CD4-positive, alpha-beta T cell treated with Interferon alpha-2 for 1 hour (primary cell): ENCODE results near the gene FRMD5.

Experiments used
- DNase-seq, 2 donors: peaks; one replicate each; pipeline ENCODE4 v3.0.0-alpha.2; 2020 to 2022

Gene FRMD5

DNA sequence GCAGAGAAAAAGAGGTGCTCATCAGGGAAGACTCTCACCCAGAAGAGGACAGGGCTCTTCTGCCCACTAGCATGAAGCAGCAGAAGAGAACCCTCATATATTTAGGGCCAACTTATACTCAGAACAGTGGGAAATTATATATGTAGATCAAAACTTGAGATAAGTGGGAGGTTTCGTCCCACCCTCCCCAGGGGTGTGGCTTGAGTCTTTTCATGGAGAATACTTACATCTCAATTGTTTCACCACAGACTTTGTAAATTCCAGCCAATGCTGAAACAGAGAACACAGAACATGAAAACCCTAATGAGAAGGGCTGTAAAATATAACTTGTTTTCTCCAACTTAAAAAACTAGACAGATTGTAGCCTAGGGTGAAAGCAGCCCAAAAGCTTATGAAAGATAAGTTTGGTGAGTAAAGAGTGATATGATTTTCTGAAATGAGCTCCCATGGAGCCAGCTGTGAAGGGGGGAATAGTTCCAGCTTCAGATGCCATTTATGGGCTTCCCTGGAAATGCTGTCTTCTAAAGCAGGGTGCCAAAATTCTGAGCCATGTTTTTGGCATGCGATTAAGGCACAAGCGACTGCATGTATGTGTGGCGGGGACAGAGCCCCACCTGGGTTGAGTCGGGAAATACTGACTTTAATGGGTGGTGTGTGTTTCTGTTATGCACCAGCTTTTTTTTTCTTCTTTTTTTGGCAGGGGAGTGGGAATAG is 275.4 kb downstream of the FRMD5 start:
- DNase-seq, result no peak

DNA sequence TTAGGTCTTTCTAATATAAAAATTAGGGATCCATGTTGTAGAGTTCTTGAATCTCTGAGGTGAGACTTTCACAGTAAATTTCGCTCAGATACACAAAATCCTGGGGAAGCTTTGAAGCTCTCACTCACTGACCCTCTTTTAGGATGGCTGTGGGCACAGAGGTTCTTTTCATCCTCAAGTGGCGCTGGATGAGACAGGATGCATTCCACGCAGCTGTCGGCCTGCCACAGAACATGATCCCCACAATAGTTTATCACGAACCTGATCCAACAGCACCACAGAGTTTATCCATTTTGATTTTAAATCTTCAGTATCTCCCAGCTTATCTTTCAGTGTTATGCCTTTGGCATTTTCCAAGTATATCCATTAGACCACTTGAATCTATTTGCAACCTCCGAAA is 276.4 kb downstream of the FRMD5 start:
- no peak for DNase-seq

DNA sequence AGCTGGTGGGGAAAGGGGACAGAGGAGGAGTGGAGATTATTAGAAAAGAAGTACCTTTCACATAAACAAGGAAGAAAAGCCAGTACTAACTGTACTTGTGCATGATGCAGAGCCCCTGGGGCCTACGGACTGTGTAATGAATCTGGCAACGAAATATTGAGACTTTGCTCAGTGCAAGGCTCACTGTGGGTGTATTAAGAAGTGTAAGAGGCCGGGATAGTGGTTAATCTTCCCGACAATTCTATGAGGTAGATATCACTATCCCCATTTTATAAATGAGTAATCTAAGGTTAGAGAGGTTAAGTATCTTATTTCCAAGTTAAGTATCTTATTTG is 278.8 kb downstream of the FRMD5 start:
- no peak for DNase-seq

DNA sequence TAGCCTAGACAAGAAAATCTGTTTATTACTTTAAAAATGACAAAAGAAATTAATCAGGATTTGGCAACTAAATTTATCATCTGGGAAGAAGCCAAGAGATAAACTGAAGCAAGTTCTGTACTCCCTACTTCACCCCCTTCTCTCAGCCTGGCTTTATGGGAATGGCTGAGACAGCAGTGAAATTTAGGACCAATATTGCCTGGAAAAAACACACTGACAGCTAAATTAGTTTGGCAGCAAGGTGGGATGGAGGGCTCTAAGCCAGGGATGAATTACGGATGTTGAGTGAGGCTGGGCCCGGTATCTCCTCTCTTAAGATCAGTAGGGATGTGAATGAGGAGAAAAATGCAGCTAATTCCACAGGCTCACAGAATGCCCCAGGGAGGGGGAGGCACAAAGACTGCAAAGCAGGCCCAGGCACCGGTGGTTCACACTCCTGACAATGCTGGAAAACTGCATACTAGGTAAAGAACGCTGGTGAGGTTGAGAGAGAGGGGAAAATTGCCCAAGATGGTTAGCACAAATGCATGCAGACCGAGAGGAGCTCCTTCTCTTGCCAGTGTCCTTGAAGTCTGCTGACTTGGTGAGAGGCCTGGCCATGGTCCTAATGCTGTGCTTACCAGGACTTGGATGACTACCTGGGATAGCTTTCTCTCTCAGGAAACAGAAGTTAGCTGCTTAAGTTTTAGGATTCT is 279.3 kb downstream of the FRMD5 start:
- no peak for DNase-seq

DNA sequence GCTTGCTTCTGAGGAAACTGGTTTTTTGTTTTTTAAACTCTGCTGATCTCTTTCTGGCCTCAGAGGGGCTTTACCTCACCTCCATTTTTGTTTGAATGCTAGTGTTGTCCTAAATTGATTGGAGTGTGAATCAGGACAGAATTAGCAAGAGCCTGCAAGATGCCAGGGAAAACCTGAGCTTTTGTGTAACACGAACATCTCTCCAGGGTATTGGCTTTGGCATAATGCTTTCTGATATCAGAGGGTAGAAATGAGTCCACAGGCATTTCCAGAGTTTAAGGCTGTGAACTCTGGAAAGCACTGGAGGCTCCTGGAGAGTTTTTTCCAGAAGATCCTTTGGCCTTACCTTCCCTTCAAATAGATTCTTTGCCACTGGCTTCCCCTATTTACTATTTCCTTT is 281.1 kb downstream of the FRMD5 start:
- DNase-seq, result no peak

DNA sequence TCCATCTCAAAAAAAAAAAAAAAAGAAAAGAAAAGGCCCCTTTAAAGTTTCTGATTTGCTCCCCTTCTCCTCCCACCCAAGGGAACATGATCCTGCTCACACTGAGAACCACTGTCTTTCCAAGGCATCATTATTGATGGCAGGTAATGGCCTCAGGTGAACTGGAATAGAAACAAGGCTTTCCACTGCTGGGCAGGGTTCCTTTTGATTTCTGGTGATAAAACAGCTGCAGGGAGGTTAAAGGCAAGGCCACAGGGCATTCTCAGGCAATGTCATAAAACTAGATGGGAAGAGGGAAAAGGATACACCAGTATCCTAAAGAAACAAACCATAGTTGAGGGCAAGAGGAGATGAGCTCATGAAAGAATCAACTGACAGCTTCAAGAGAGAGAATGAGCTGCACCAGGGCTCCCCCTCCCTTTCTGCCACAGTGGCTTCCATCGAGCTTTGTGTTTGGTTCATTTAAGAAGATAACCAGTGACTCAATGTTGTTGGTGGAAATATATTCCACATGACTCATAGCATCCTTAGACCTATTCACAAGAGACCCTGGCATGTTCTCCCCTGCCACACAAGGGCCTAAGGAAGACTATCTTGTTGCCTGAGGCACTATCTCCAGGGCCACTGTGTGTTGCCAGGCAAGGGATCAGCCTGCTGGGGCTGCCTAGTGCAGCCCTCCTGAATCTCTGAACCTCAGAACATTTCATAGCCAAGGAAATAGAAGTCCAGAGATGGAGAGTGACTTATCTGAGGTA is 281.9 kb downstream of the FRMD5 start:
- no peak for DNase-seq

DNA sequence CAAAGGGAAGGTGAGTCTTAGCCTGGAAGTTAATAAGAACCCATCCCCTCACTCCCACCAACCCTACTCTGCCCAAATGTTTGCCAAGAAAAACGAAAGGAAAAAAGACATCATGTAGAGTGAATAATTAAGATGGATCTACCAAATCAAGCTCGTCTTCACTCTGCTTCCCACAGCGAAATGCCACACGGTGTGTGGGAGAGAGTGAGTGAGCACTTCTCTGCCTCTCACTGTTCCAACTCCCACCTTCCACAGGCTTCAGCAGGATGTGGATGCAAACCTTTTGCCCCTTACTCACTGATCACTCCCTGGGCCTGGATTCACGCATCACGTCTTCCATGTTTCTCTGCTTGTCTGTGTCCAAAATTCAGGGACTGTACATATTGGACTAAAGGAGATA is 282.9 kb downstream of the FRMD5 start:
- no peak for DNase-seq

DNA sequence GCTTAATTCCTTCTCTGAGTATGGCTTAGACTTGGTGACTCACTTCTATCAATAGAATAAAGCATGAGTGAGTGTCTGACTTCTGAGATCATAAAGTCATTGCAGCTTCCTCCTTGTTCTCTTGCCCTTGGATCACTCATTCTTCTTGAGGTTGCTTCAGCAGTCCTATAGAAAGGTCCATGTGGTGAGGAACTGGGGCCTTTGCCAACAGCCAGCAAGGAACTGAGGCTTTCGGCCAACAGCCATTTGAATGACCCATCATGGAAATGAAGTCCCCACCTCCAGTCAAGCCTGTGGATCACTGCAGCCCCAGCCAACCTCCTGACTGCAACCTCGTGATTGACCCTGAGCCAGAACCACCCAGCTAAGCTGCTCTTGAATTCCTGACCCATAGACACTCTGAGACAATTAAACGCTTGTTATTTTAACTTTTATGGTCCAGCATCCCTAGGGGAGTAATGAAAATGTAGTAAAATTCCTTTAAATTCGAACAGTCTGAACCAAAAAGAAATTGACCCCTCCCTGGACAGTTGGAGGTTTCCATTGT is 283.8 kb downstream of the FRMD5 start:
- no peak for DNase-seq

DNA sequence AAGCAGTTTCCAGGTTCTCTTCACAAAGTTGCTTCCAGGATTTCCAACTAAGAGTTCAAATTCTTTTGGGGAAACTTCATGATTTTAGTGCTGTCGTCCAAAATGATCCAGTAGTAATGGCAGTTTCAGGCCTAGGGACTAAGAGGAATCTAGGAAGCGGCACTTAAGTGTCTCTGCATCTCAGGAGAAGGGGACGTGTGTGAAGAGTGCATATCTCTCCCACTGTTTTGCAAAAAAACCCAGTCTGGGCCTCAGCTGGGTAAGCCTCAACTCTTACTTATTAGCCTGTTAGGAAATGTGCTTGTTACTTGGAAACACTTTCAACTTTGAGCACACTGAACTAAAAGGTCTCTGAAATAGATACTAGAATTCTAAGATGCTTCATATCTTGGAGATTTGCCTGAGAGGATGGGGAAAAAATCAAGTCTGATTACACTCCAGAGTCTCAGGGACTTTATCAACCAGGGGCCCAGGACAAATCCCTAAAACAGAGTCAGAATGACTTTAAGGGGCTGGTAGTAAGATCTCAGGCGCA is 286.5 kb downstream of the FRMD5 start:
- DNase-seq, result no peak

DNA sequence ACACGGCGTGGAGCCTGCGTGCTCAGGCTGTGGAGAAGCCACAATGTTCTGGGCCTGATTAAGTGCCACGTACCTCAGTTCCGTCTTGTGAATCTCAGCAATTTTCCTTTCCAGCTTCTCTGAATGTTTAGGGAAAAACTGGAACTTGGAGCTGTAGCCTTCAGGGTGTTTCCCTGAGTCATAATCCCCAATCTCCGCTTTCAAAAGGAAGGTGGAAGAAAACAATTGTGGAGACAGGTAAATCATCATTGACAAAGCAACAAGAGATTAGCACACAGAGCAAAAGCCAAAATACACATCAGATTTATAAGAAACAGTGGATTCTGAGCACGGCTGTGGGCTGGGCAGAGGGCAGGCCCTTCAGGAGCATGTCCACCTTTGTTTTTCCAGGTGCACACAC is 289.3 kb downstream of the FRMD5 start:
- DNase-seq, result no peak

DNA sequence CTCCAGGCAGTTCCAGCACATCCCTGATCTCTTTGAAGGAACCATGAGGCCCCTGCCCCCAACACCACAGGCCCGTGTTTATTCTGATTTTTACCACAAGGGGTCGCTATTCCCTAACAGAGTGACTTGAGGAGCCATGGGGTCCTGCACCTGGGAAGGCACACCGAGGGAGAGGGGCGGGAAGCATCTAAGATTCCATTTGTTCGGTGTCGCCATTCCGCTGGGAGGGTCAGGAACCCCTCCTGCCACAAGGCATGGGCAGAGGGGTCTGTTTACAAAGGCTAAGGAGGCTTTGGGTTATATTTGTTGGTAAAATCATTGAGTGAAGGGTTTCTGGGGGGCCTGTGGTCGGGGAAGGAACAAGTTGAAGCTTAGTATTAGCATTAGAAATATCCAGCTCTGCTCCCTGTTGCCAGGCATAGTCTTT is 291.2 kb downstream of the FRMD5 start:
- peak; percentile 32 to 65 for DNase-seq

DNA sequence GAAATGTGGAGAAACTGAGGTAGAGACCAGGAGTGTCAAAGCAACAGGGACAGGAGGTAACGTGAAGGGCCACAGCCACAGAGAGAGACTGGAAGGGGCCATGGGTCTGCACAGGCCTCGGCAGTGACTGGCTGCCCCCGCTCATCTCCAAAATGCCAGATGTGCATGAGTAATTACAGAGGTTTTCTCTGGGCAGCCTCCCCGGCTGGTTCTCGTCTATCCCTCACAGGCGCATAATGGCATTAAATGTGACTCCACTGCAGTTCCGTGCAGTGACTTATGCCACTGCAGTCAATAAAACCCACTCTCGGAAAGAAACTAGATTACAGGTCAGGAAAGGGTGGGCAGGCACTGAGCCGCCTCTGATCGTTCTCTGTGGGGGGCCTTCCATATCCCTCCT is 293.6 kb downstream of the FRMD5 start:
- DNase-seq, result no peak

DNA sequence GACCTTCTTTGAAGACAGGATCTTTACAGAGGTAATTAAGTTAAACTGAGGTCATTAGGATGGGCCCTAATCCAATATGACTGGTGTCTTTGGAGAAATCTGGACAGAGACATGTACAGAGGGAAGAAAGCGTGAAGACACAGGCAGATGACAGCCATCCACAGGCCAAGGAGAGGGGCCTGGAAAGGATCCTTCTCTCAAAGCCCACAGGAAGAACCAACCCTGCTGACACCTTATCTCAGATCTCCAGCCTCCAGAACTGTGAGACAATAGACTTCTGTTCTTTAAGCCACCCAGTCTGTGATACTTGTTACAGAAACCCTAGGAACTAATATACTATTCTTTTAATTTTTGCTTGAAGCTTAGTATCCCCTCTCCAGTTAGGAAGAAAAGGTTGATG is 294.1 kb downstream of the FRMD5 start:
- DNase-seq, result no peak

DNA sequence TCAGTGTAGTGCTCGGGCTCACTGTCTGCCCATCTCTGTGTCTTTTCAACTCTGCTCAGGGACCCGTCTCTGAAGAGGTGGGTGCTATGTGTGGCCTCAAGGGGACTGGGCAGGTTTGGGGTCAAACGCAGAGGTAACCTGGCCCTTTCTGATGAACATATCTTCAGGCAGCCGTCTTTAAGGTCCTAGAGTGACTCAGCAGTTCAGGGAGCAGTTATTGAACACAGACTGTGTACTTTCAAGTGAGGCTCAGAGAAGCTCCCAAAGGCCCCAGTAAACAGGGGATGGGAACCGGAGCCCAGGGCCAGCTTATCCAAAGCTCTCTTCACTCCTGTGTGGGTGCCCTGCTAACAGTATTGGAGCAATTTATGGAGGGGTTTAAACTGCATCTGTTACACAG is 295.1 kb downstream of the FRMD5 start:
- DNase-seq, result no peak

DNA sequence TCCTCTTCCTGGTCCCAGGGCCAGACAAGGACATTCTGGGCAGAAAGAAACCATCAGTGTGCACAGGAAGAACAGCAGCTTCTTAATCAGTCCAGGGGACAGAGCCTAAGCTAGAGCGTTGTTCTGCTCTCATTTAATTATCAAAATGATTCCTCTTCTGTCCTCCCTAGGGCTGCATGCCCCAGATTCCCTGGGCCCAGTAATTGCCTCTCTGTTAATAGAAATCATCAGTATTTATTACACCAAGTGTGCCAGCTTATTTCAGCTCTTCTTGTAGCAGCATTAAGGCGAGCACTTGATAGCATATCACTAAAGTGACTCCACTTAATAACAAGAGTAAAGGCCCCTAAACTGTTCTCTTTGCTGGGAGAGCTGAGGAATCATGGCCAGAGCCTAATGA is 296.2 kb downstream of the FRMD5 start:
- DNase-seq, result no peak

DNA sequence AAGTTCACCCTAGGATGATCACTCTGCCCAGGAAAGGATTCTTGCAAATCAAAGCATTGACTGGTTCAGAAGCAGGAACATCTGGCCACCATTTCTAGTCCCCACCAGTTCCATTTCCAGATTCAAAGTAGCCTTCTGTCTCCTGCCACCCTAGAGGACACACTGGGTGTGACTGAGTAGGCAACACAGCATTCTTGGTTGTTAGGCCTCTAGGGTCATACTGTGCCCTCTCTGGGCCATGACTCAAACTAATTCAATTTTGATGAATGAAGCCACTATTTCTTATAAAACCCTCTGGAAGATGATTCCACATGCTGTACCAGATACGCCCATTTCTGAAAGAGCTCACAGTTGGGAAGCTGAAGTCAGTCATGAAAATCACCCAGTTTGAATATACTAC is 298.5 kb downstream of the FRMD5 start:
- DNase-seq, result no peak

DNA sequence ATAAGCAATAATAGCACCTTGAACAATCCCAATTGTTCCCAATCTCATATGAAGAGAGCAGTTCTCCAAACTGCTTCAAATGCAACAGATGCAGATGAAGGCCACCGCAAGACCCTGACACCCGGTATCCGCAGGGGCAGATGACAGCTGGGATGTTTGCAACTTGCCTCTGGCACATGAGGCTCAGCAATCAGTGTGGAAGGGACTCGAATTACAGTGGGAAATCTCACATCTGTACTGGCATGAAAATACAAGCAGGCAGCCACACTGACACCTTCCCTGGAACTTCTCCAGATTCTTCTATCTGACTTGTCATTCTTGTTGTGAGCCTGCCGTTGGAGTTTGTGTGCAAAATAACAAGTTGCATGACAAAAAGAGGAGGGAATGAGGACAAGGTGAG is 299.5 kb downstream of the FRMD5 start:
- no peak for DNase-seq

DNA sequence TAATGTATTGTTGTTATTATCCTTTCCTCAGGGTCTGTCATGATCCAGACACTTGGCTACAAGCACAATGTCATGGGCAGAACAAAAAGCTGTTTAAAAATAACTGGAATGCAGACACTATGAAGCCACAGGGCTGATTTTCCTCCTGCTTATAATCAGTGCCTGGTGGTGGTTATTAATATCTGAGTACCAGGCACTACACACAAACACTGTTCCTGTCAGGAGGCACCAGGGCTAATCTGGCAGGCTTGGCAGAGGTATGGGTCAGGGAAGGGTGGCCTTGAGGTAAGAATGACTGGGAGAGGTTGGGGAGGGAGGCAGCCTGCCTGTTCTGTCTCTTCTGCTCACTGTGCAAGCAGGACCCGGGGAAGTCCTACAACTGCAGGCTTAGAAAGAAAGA is 301.1 kb downstream of the FRMD5 start:
- no peak for DNase-seq

DNA sequence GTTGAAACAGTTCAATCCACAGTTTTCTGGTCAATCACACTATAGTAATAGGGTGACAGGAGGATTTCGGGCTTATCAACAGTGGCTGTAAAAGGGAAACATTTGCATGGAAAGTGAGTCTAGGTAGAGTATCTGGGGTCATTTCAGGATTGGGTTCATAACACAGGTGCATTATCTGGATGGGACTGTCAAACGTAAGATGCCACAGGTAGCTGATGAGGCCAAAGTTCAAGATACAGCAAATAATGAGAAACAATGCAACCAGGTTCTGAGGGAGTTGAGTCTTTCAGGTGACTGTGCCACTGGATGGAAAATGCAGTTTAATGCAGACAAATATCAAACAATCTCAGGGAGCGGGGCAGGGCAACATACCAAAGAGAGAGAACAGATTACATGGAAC is 306.0 kb downstream of the FRMD5 start:
- no peak for DNase-seq

DNA sequence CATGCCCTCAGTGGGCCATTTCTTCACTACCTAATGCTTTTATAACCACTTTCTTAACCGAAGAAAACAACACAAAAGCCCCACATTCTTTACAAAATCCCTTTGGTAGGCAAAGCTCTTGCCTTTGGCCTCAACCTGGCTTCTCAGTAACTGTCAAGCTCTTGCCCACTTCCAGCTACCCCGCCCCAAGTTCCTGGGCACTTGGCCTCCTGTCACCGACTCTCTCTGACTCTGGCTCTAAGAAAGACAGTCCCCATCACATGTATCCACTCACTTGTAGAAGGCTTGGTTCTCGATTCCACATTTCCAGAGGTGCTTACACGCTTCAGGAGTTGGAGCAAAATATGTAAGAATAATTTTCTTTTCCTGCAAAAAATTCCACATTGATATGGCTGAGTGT is 307.2 kb downstream of the FRMD5 start:
- no peak for DNase-seq

DNA sequence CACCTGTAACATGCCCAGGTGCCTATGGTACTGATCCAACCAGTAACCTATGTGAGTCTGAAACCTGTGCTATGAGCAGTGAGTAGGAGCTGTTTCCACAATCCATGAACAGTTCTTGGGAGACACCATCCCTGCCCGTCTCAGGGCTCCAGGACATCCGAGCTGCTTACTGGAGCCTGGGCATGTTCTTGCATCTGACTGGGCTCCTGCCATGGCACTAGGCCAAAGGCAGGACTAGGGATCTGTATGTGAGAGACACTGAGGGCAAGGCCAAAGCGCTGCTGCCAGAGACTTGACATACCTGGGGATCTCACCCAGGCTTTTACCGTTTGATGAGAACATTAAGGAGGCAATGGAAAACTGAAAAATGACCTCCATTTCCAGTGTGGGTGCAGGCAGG is 308.5 kb downstream of the FRMD5 start:
- no peak for DNase-seq

DNA sequence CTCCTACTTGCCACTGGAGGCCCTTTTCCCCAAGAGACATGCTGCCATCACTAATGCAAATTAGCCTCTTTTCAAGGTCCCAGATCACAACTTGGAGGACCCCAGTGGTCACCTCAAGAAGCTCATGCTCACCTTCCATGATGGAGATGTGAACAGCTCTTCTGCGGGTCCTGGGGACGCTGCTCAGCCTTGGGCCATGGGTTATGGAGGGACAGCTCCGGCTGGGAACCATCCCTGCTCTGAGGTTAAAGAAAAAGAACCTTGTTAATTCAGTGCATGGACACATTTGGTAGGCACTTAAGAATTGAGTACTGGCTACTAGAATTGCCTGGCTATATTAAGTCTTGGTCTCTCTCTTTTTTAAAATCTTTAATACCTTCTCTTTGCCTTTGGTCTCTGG is 311.5 kb downstream of the FRMD5 start:
- no peak for DNase-seq

DNA sequence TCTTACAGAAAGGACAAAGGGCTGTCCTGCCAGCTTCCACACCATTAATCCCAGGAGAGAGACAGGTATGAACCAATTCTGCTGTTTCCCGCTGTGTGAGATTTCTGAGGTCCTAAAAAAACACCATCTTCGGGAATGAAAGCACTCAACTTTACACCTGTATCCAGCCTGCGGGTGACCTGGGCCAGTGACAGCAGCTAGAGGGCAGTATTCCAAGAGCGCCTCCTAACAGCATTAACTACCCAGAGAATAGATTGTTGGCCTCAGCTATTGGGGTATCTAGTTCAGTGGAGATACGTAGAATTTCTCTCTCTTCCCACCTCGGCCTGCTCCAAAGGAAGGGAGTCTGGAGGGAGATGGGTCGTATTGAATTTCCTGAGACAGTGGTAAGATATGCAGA is 313.1 kb downstream of the FRMD5 start:
- no peak for DNase-seq

DNA sequence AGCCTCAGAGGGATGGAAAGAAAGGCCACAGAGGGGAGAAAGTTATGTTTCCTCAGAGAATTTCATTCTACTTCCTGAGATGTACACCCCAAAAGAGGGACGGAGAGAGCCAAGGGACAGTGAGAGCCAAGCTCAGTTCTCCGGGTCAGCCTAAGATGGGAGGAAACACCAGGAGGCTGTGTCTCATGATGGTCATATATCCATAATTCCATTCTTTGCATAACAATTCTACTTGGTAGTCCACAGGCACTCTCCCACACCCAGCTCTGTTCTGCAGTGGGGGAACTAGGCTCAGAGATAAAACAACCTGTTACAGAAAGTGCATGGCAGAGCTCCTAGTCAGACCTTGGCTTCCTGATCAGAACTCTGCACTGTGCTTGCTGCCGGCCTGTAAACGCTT is 313.8 kb downstream of the FRMD5 start:
- DNase-seq, result no peak
